SK-N-SH treated with all-trans-retinoic acid at 6 μM for 48 hours (cell line): ENCODE measurements around the gene MFSD11.

ENCODE experiments used
- ARNTL ChIP-seq: fragments of 450-650 bp; formaldehyde crosslinking; IDR thresholded peaks from 2 replicates; pipeline ENCODE4 v1.5.0; 2020; ENCODE audit warnings: low read depth, mild to moderate bottlenecking, moderate library complexity, borderline replicate concordance
- BACH2 ChIP-seq: fragments of 250-450 bp; sonication (Bioruptor Pico); IDR thresholded peaks from 2 replicates; pipeline ENCODE4 v1.9.0; 2021; ENCODE audit warnings: mild to moderate bottlenecking, borderline replicate concordance
- CSDC2 ChIP-seq: fragments of 250-450 bp; sonication (Bioruptor Pico); IDR thresholded peaks from 2 replicates; pipeline ENCODE4 v1.5.0; 2020; ENCODE audit warnings: mild to moderate bottlenecking, moderate library complexity
- ESRRG ChIP-seq: fragments of 250-450 bp; sonication (Bioruptor Pico); IDR thresholded peaks from 2 replicates; pipeline ENCODE4 v1.6.1; 2021; ENCODE audit warnings: mild to moderate bottlenecking
- ISL1 ChIP-seq: fragments of 250-450 bp; sonication (Bioruptor Pico); IDR thresholded peaks from 2 replicates; pipeline ENCODE4 v2.1.2; 2022; ENCODE audit warnings: mild to moderate bottlenecking, moderate library complexity
- PPARA ChIP-seq: fragments of 250-450 bp; sonication (Bioruptor Pico); IDR thresholded peaks from 2 replicates; pipeline ENCODE4 v1.5.0; 2020; ENCODE audit warnings: mild to moderate bottlenecking, borderline replicate concordance
- SNAI2 ChIP-seq: fragments of 250-450 bp; sonication (Bioruptor Pico); IDR thresholded peaks from 2 replicates; pipeline ENCODE4 v1.5.0; 2020; ENCODE audit warnings: mild to moderate bottlenecking, moderate library complexity
- TCF4 ChIP-seq: fragments of 250-450 bp; sonication (Bioruptor Pico); IDR thresholded peaks from 2 replicates; pipeline ENCODE4 v1.8.0; 2021; ENCODE audit warnings: mild to moderate bottlenecking, moderate library complexity, borderline replicate concordance
- ZFP3 ChIP-seq: fragments of 250-450 bp; sonication (Bioruptor Pico); IDR thresholded peaks from 2 replicates; pipeline ENCODE4 v1.5.0; 2020; ENCODE audit warnings: mild to moderate bottlenecking, moderate library complexity
- ZFP30 ChIP-seq: fragments of 450-650 bp; formaldehyde crosslinking; IDR thresholded peaks from 2 replicates; pipeline ENCODE4 v1.5.0; 2022; ENCODE audit warnings: mild to moderate bottlenecking, moderate library complexity
- TF ChIP-seq, protein P1 (sequence below): fragments of 250-450 bp; sonication (Bioruptor Pico); IDR thresholded peaks from 2 replicates; pipeline ENCODE4 v1.5.1; 2020; ENCODE audit warnings: low read depth, mild to moderate bottlenecking, moderate library complexity
- TF ChIP-seq, protein P2 (sequence below): fragments of 250-450 bp; sonication (Bioruptor Pico); IDR thresholded peaks from 2 replicates; pipeline ENCODE4 v1.8.0; 2020; ENCODE audit warnings: mild to moderate bottlenecking, moderate library complexity, borderline replicate concordance
- TF ChIP-seq, protein P3 (sequence below): fragments of 250-450 bp; sonication (Bioruptor Pico); IDR thresholded peaks from 2 replicates; pipeline ENCODE4 v1.8.0; 2021; ENCODE audit warnings: low read depth, mild to moderate bottlenecking, moderate library complexity, borderline replicate concordance
- TF ChIP-seq, protein P4 (sequence below): fragments of 250-450 bp; sonication (Bioruptor Pico); IDR thresholded peaks from 2 replicates; pipeline ENCODE4 v1.5.0; 2020; ENCODE audit warnings: mild to moderate bottlenecking, moderate library complexity

- TF ChIP-seq ISL1 (no peak), ARNTL (CRISPR knock-in tag) (no peak), SNAI2 (CRISPR knock-in tag) (no peak), PPARA (CRISPR knock-in tag) (no peak), CSDC2 (CRISPR knock-in tag) (no peak), TCF4 (CRISPR knock-in tag) (no peak), ZFP30 (no peak), BACH2 (no peak), ZFP3 (CRISPR knock-in tag) (no peak), ESRRG (CRISPR knock-in tag) (no peak)
- TF ChIP-seq, protein P1, sequence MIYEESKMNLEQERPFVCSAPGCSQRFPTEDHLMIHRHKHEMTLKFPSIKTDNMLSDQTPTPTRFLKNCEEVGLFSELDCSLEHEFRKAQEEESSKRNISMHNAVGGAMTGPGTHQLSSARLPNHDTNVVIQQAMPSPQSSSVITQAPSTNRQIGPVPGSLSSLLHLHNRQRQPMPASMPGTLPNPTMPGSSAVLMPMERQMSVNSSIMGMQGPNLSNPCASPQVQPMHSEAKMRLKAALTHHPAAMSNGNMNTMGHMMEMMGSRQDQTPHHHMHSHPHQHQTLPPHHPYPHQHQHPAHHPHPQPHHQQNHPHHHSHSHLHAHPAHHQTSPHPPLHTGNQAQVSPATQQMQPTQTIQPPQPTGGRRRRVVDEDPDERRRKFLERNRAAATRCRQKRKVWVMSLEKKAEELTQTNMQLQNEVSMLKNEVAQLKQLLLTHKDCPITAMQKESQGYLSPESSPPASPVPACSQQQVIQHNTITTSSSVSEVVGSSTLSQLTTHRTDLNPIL (CRISPR knock-in tag): no peak
- TF ChIP-seq, protein P2, sequence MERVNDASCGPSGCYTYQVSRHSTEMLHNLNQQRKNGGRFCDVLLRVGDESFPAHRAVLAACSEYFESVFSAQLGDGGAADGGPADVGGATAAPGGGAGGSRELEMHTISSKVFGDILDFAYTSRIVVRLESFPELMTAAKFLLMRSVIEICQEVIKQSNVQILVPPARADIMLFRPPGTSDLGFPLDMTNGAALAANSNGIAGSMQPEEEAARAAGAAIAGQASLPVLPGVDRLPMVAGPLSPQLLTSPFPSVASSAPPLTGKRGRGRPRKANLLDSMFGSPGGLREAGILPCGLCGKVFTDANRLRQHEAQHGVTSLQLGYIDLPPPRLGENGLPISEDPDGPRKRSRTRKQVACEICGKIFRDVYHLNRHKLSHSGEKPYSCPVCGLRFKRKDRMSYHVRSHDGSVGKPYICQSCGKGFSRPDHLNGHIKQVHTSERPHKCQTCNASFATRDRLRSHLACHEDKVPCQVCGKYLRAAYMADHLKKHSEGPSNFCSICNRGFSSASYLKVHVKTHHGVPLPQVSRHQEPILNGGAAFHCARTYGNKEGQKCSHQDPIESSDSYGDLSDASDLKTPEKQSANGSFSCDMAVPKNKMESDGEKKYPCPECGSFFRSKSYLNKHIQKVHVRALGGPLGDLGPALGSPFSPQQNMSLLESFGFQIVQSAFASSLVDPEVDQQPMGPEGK (CRISPR knock-in tag): no peak
- TF ChIP-seq, protein P3, sequence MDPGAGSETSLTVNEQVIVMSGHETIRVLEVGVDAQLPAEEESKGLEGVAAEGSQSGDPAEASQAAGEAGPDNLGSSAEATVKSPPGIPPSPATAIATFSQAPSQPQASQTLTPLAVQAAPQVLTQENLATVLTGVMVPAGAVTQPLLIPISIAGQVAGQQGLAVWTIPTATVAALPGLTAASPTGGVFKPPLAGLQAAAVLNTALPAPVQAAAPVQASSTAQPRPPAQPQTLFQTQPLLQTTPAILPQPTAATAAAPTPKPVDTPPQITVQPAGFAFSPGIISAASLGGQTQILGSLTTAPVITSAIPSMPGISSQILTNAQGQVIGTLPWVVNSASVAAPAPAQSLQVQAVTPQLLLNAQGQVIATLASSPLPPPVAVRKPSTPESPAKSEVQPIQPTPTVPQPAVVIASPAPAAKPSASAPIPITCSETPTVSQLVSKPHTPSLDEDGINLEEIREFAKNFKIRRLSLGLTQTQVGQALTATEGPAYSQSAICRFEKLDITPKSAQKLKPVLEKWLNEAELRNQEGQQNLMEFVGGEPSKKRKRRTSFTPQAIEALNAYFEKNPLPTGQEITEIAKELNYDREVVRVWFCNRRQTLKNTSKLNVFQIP (CRISPR knock-in tag): no peak
- TF ChIP-seq, protein P4, sequence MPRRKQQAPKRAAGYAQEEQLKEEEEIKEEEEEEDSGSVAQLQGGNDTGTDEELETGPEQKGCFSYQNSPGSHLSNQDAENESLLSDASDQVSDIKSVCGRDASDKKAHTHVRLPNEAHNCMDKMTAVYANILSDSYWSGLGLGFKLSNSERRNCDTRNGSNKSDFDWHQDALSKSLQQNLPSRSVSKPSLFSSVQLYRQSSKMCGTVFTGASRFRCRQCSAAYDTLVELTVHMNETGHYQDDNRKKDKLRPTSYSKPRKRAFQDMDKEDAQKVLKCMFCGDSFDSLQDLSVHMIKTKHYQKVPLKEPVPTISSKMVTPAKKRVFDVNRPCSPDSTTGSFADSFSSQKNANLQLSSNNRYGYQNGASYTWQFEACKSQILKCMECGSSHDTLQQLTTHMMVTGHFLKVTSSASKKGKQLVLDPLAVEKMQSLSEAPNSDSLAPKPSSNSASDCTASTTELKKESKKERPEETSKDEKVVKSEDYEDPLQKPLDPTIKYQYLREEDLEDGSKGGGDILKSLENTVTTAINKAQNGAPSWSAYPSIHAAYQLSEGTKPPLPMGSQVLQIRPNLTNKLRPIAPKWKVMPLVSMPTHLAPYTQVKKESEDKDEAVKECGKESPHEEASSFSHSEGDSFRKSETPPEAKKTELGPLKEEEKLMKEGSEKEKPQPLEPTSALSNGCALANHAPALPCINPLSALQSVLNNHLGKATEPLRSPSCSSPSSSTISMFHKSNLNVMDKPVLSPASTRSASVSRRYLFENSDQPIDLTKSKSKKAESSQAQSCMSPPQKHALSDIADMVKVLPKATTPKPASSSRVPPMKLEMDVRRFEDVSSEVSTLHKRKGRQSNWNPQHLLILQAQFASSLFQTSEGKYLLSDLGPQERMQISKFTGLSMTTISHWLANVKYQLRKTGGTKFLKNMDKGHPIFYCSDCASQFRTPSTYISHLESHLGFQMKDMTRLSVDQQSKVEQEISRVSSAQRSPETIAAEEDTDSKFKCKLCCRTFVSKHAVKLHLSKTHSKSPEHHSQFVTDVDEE (CRISPR knock-in tag): no peak
Observed at GRCh38 chr17:76801706-76802105, 63.8 kb downstream of the MFSD11 start.
